ENCODE data around the gene ZBTB7C. TPM values are rescaled to one million over a fixed set of nuclear protein-coding genes. Genes with fewer than 3 reads are reported as not detected.

The ZBTB7C gene
- total RNA-seq, 1 donor from 2014 or later: 0.57 TPM

GRCh38 chr18:48095726-48096125 lies 313.5 kb downstream of the ZBTB7C start:
- Mint-ChIP-seq H3K27ac (no peak overlapping the region), H3K4me3 (ENCODE audit: low read depth) (no peak overlapping the region), H3K9me3 (ENCODE audit: low read depth) (no peaks in the 10 kb centered on the region), H3K27me3 (peaks cover 9% of the 10 kb centered on the region), H3K4me1 (ENCODE audit: low read depth) (peaks cover 2% of the 10 kb centered on the region), H3K36me3 (ENCODE audit: insufficient read depth) (no peaks in the 10 kb centered on the region)
- no peak for DNase-seq (ENCODE audit: low spot score, unreplicated experiment)
- TF ChIP-seq CTCF (IDR thresholded peaks at IDR 0.05; ENCODE audit: unreplicated experiment): no peak

- Mint-ChIP-seq H3K4me3 (ENCODE audit: low read depth) (no peak overlapping the region), H3K27ac (no peak overlapping the region), H3K27me3 (peaks cover 6% of the 10 kb centered on the region), H3K36me3 (ENCODE audit: insufficient read depth) (no peaks in the 10 kb centered on the region), H3K4me1 (ENCODE audit: low read depth) (no peaks in the 10 kb centered on the region), H3K9me3 (ENCODE audit: low read depth) (no peaks in the 10 kb centered on the region)
- no peak for DNase-seq (ENCODE audit: low spot score, unreplicated experiment)
- TF ChIP-seq CTCF (IDR thresholded peaks at IDR 0.05; ENCODE audit: unreplicated experiment): no peak
These were observed 316.1 kb downstream of the ZBTB7C start for GRCh38 chr18:48093104-48093503.

- Mint-ChIP-seq H3K4me1 (ENCODE audit: low read depth) (no peaks in the 10 kb centered on the region), H3K27ac (no peak overlapping the region), H3K9me3 (ENCODE audit: low read depth) (no peaks in the 10 kb centered on the region), H3K36me3 (ENCODE audit: insufficient read depth) (no peaks in the 10 kb centered on the region), H3K27me3 (peaks cover 7% of the 10 kb centered on the region), H3K4me3 (ENCODE audit: low read depth) (no peak overlapping the region)
- no peak for TF ChIP-seq CTCF (IDR thresholded peaks at IDR 0.05; ENCODE audit: unreplicated experiment)
- no peak for DNase-seq (ENCODE audit: low spot score, unreplicated experiment)
These were observed 317.2 kb downstream of the ZBTB7C start for GRCh38 chr18:48091869-48092497.

- DNase-seq (ENCODE audit: low spot score, unreplicated experiment): no peak
- no peaks in the 10 kb centered on the region for H3K9me3 Mint-ChIP-seq (ENCODE audit: low read depth)
- peaks cover 6% of the 10 kb centered on the region for H3K27me3 Mint-ChIP-seq
- no peak for TF ChIP-seq CTCF (IDR thresholded peaks at IDR 0.05; ENCODE audit: unreplicated experiment)
- no peaks in the 10 kb centered on the region for H3K36me3 Mint-ChIP-seq (ENCODE audit: insufficient read depth)
- no peak overlapping the region for H3K4me3 Mint-ChIP-seq (ENCODE audit: low read depth)
- H3K27ac Mint-ChIP-seq: no peak overlapping the region
- H3K4me1 Mint-ChIP-seq (ENCODE audit: low read depth): no peaks in the 10 kb centered on the region
These were observed 318.5 kb downstream of the ZBTB7C start for GRCh38 chr18:48090702-48091101.

- TF ChIP-seq CTCF (IDR thresholded peaks at IDR 0.05; ENCODE audit: unreplicated experiment): no peak
- Mint-ChIP-seq H3K36me3 (ENCODE audit: insufficient read depth) (no peaks in the 10 kb centered on the region), H3K27me3 (peaks cover 6% of the 10 kb centered on the region), H3K9me3 (ENCODE audit: low read depth) (no peaks in the 10 kb centered on the region), H3K4me3 (ENCODE audit: low read depth) (no peak overlapping the region), H3K4me1 (ENCODE audit: low read depth) (no peaks in the 10 kb centered on the region), H3K27ac (no peak overlapping the region)
- no peak for DNase-seq (ENCODE audit: low spot score, unreplicated experiment)
These were observed 319.2 kb downstream of the ZBTB7C start for GRCh38 chr18:48090021-48090420.

Data from progenitor cell of endocrine pancreas (in vitro differentiated cells).